ENCODE measurements around the gene DMRT3. TPM values are rescaled to one million over a fixed set of nuclear protein-coding genes. Genes with fewer than 3 reads are reported as not detected.
A peak's percentile ranks its signal among the peaks of the same experiment; 100 is the strongest.

Gene DMRT3
- total RNA-seq, 1 donor from 2014 or later = not detected

DNA sequence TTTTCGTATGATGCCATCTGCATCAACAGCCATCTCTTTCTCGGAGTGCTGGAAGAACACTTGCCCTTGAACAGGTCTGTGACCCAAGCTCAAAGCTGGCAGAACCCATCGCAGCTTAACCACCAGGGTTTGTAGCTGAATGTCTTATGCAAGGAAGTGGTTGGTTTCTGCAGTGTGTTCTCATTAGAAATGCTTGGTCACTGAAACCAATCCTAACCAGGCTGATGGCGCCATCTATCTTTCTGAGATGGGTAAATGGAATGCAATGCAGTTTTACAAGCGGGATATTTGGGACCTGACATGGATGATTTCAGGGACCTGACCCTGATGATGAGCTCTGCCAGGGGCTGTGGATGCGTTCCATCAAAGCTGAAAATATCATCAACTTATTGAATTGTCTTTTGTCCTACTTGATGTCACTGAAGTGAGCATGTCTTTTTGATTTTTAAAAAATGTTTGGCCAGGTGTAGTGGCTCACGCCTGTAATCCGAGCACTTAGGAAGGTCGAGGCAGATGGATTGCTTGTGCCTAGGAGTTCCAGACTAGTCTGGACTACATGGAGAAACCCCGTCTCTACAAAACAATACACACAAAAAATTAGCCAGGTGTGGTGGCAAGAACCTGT lies 28.7 kb downstream of the DMRT3 start:
- DNase-seq = peak; percentile 78
- peaks cover 6% of the 10 kb centered on the region for H3K27me3 Mint-ChIP-seq

GRCh38 chr9:1007312-1007711 lies 30.9 kb downstream of the DMRT3 start:
- intact Hi-C loops (cut with micrococcal nuclease) = loop anchor here (5.0 kb wide), 1 partner anchor 40 kb away; no protein-coding TSS in a partner anchor
- Mint-ChIP-seq H3K4me1 (peaks cover 7% of the 10 kb centered on the region), H3K4me3 (no peak overlapping the region), H3K27ac (no peak overlapping the region), H3K9me3 (no peaks in the 10 kb centered on the region), H3K27me3 (peaks cover 6% of the 10 kb centered on the region), H3K36me3 (ENCODE audit: low read depth) (no peaks in the 10 kb centered on the region)
- DNase-seq = no peak

More for the DNA sequence above, 28.7 kb downstream of the DMRT3 start:
- Mint-ChIP-seq H3K27ac (no peak overlapping the region), H3K4me1 (peaks cover 7% of the 10 kb centered on the region), H3K36me3 (ENCODE audit: low read depth) (no peaks in the 10 kb centered on the region), H3K9me3 (no peaks in the 10 kb centered on the region), H3K4me3 (no peak overlapping the region)
- intact Hi-C loops (cut with micrococcal nuclease) = loop anchor here (5.0 kb wide), 1 partner anchor 42 kb away; no protein-coding TSS in a partner anchor

GRCh38 chr9:1008216-1008615 lies 31.8 kb downstream of the DMRT3 start:
- intact Hi-C loops (cut with micrococcal nuclease) = loop anchor here (2.0 to 5.0 kb wide), 2 partner anchors 39 to 395 kb away; no protein-coding TSS in a partner anchor
- DNase-seq = no peak
- Mint-ChIP-seq H3K4me3 (no peak overlapping the region), H3K27ac (no peak overlapping the region), H3K27me3 (peaks cover 6% of the 10 kb centered on the region), H3K36me3 (ENCODE audit: low read depth) (no peaks in the 10 kb centered on the region), H3K4me1 (peaks cover 7% of the 10 kb centered on the region), H3K9me3 (no peaks in the 10 kb centered on the region)

GRCh38 chr9:1009101-1009707 lies 32.7 kb downstream of the DMRT3 start:
- peak; percentile 93 for DNase-seq
- Mint-ChIP-seq H3K36me3 (ENCODE audit: low read depth) (no peaks in the 10 kb centered on the region), H3K27me3 (peaks cover 6% of the 10 kb centered on the region), H3K9me3 (no peaks in the 10 kb centered on the region), H3K4me3 (no peak overlapping the region), H3K27ac (no peak overlapping the region), H3K4me1 (peaks cover 7% of the 10 kb centered on the region)
- intact Hi-C loops (cut with micrococcal nuclease) = loop anchor here (1.0 to 5.0 kb wide), 3 partner anchors 38 to 396 kb away; no protein-coding TSS in a partner anchor

GRCh38 chr9:1013021-1013420 lies 36.6 kb downstream of the DMRT3 start:
- Mint-ChIP-seq H3K27ac (no peak overlapping the region), H3K4me3 (no peak overlapping the region), H3K36me3 (ENCODE audit: low read depth) (no peaks in the 10 kb centered on the region), H3K27me3 (peaks cover 7% of the 10 kb centered on the region), H3K4me1 (peaks cover 4% of the 10 kb centered on the region), H3K9me3 (no peaks in the 10 kb centered on the region)
- DNase-seq = no peak
- intact Hi-C loops (cut with micrococcal nuclease) = no loop called here

GRCh38 chr9:1014225-1014624 lies 37.8 kb downstream of the DMRT3 start:
- H3K4me3 Mint-ChIP-seq = no peak overlapping the region
- peaks cover 1% of the 10 kb centered on the region for H3K4me1 Mint-ChIP-seq
- intact Hi-C loops (cut with micrococcal nuclease) = no loop called here
- DNase-seq = no peak
- no peaks in the 10 kb centered on the region for H3K36me3 Mint-ChIP-seq (ENCODE audit: low read depth)
- peaks cover 6% of the 10 kb centered on the region for H3K27me3 Mint-ChIP-seq
- H3K27ac Mint-ChIP-seq = no peak overlapping the region
- no peaks in the 10 kb centered on the region for H3K9me3 Mint-ChIP-seq

- no peaks in the 10 kb centered on the region for H3K36me3 Mint-ChIP-seq (ENCODE audit: low read depth)
- DNase-seq = no peak
- no peak overlapping the region for H3K27ac Mint-ChIP-seq
- no peaks in the 10 kb centered on the region for H3K4me1 Mint-ChIP-seq
- no peak overlapping the region for H3K4me3 Mint-ChIP-seq
- no peaks in the 10 kb centered on the region for H3K9me3 Mint-ChIP-seq
- intact Hi-C loops (cut with micrococcal nuclease) = no loop called here
- peaks cover 6% of the 10 kb centered on the region for H3K27me3 Mint-ChIP-seq
Observed at GRCh38 chr9:1014640-1015039, 38.2 kb downstream of the DMRT3 start.

DNA sequence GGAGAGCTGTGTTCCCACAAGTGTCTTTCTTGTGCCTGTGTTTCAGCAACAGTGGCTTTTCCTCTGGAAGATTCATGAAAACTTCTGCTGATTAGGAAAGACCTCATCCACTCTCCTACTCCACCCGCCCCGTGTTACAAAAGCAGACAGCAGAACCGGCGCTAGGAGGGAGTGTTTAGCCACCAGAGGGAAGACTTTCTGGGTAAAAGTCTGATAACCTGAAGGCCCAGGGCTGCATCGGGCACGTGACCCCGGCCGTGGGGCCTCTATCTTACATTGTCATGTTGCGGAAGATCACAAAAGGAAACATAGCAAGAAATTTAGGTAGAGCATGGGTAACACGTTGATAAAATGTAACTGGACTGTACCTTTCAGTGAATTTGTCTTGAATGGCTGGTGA lies 41.7 kb downstream of the DMRT3 start:
- Mint-ChIP-seq H3K4me3 (no peak overlapping the region), H3K27me3 (peaks cover 8% of the 10 kb centered on the region), H3K9me3 (no peaks in the 10 kb centered on the region), H3K4me1 (no peaks in the 10 kb centered on the region), H3K27ac (no peak overlapping the region), H3K36me3 (ENCODE audit: low read depth) (no peaks in the 10 kb centered on the region)
- intact Hi-C loops (cut with micrococcal nuclease) = no loop called here
- DNase-seq = peak; percentile 62

DNA sequence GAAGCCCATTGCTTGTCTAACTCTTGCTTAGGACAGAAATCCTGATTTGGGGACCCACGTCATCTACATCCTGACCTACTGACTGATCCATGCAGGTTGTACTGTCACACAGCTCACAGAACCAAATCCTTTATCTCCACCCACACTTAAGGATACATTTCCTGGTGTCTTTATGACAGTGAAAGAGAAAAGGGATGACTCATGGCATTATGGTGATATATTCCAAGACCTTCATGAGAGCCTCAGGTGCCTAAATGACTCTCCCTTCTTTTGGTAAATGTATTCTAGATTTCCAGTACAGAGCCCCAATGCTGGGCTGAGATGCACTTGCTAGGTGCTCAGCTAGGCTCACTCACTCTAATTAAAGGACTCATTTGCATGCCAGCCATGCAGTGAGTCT lies 47.7 kb downstream of the DMRT3 start:
- no peaks in the 10 kb centered on the region for H3K4me1 Mint-ChIP-seq
- no peak overlapping the region for H3K27ac Mint-ChIP-seq
- intact Hi-C loops (cut with micrococcal nuclease) = no loop called here
- peaks cover 6% of the 10 kb centered on the region for H3K27me3 Mint-ChIP-seq
- H3K36me3 Mint-ChIP-seq (ENCODE audit: low read depth) = no peaks in the 10 kb centered on the region
- no peak for DNase-seq
- no peaks in the 10 kb centered on the region for H3K9me3 Mint-ChIP-seq
- no peak overlapping the region for H3K4me3 Mint-ChIP-seq

GRCh38 chr9:1025131-1025530 lies 48.7 kb downstream of the DMRT3 start:
- Mint-ChIP-seq H3K27me3 (peaks cover 6% of the 10 kb centered on the region), H3K4me1 (no peaks in the 10 kb centered on the region), H3K4me3 (no peak overlapping the region), H3K9me3 (no peaks in the 10 kb centered on the region), H3K27ac (no peak overlapping the region), H3K36me3 (ENCODE audit: low read depth) (no peaks in the 10 kb centered on the region)
- no peak for DNase-seq
- intact Hi-C loops (cut with micrococcal nuclease) = no loop called here

GRCh38 chr9:1026219-1026618 lies 49.8 kb downstream of the DMRT3 start:
- H3K9me3 Mint-ChIP-seq = no peaks in the 10 kb centered on the region
- no peak for DNase-seq
- H3K4me1 Mint-ChIP-seq = no peaks in the 10 kb centered on the region
- H3K27ac Mint-ChIP-seq = no peak overlapping the region
- H3K4me3 Mint-ChIP-seq = no peak overlapping the region
- H3K27me3 Mint-ChIP-seq = peaks cover 9% of the 10 kb centered on the region
- intact Hi-C loops (cut with micrococcal nuclease) = no loop called here
- H3K36me3 Mint-ChIP-seq (ENCODE audit: low read depth) = no peaks in the 10 kb centered on the region

DNA sequence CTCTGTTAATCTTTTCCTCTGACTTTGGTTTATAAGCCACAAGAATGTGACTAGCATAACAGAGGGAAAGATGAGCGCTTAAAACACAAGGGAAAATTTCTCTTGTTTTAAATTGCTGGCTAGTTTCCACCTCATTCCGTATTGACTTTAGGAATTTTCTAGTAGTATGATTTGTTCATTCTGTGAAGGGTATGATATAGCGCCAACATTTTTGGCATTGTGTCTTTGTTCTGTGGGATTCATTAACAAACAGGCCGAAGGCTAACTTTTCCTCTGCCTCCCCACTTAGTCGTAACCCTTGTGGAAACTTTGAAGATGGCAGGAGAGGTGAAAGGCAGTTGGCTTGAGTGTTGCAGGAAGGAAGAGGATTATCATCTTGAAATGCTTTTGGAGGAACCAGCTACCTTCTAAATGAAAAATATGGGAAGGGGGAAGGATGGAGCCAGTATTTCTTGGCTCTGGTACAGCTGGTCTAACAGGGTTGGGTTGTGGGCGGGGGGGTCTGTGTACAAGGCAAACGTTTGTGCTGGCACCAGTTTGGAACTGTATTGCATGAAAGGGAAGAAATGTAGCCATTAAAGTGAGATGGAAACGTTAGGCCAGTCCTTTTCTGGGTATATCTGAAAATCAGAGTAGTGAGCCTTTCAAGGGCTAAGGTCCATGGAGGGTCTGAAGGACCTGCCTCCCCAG lies 52.2 kb downstream of the DMRT3 start:
- H3K27me3 Mint-ChIP-seq = peaks cover 10% of the 10 kb centered on the region
- no peaks in the 10 kb centered on the region for H3K4me1 Mint-ChIP-seq
- no peak overlapping the region for H3K27ac Mint-ChIP-seq
- DNase-seq = no peak
- H3K4me3 Mint-ChIP-seq = no peak overlapping the region
- H3K36me3 Mint-ChIP-seq (ENCODE audit: low read depth) = no peaks in the 10 kb centered on the region
- H3K9me3 Mint-ChIP-seq = no peaks in the 10 kb centered on the region
- intact Hi-C loops (cut with micrococcal nuclease) = no loop called here

- intact Hi-C loops (cut with micrococcal nuclease) = no loop called here
- no peaks in the 10 kb centered on the region for H3K9me3 Mint-ChIP-seq
- no peak overlapping the region for H3K27ac Mint-ChIP-seq
- no peak for DNase-seq
- H3K36me3 Mint-ChIP-seq (ENCODE audit: low read depth) = no peaks in the 10 kb centered on the region
- H3K4me3 Mint-ChIP-seq = no peak overlapping the region
- H3K27me3 Mint-ChIP-seq = peaks cover 13% of the 10 kb centered on the region
- H3K4me1 Mint-ChIP-seq = no peaks in the 10 kb centered on the region
Observed at GRCh38 chr9:1031951-1032601, 55.6 kb downstream of the DMRT3 start.

DNA sequence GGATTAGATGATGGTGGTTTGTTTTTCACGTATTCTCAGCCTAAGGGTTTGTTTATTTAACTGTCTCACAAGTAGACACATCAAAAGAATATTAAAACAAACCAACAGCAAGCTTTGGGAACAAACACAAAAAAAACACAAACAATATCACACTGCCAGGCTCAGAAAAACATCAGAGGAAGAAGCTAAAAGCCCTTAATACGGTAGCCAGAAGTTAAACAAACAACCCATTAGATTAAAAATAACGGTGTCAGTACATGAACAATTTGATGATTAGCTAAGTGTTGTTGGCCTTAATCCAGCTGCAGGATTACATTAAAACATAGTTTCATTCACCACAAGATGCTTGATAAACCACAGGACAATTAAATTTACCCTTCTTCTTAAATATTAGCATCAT lies 57.8 kb downstream of the DMRT3 start:
- H3K9me3 Mint-ChIP-seq = no peaks in the 10 kb centered on the region
- H3K4me3 Mint-ChIP-seq = no peak overlapping the region
- no peaks in the 10 kb centered on the region for H3K36me3 Mint-ChIP-seq (ENCODE audit: low read depth)
- peaks cover 18% of the 10 kb centered on the region for H3K27me3 Mint-ChIP-seq
- intact Hi-C loops (cut with micrococcal nuclease) = no loop called here
- DNase-seq = no peak
- H3K4me1 Mint-ChIP-seq = no peaks in the 10 kb centered on the region
- no peak overlapping the region for H3K27ac Mint-ChIP-seq
